OCI-LY1 (cell line): ENCODE data around the gene ZFHX3.

ENCODE experiments used
- H2AFZ ChIP-seq: fragments of 200-600 bp; sonication (generic), shearing (Covaris generic); 2 replicates; pipeline ENCODE4 v1.6.0; 2014; ENCODE audit warnings: antibody characterized with exemption, mild to moderate bottlenecking, low read length
- H3F3A ChIP-seq: fragments of 200-600 bp; sonication (generic), shearing (Covaris generic); 2 replicates; pipeline ENCODE4 v1.6.0; 2014; ENCODE audit warnings: mild to moderate bottlenecking, antibody characterized with exemption, low read length, moderate library complexity; ENCODE audit not compliant: insufficient read depth
- H3K27ac ChIP-seq: fragments of 200-600 bp; sonication (generic); 2 replicates; pipeline ENCODE4 v1.5.1; 2014; ENCODE audit warnings: low read length, mixed run types, mild to moderate bottlenecking, low read depth; ENCODE audit not compliant: poor library complexity, severe bottlenecking
- H3K27me3 ChIP-seq: fragments of 200-600 bp; sonication (generic); 2 replicates; pipeline ENCODE4 v1.6.0; 2014; ENCODE audit warnings: antibody characterized with exemption, mild to moderate bottlenecking, low read length, moderate library complexity; ENCODE audit not compliant: insufficient read depth
- H3K36me3 ChIP-seq: fragments of 200-600 bp; sonication (generic); 2 replicates; pipeline ENCODE4 v1.6.1; 2014; ENCODE audit warnings: mild to moderate bottlenecking, antibody characterized with exemption, low read length, moderate library complexity, mixed read lengths; ENCODE audit not compliant: insufficient read depth
- H3K4me1 ChIP-seq: fragments of 200-600 bp; sonication (generic); 2 replicates; pipeline ENCODE4 v1.5.1; 2014; ENCODE audit warnings: mild to moderate bottlenecking, low read length, moderate library complexity; ENCODE audit not compliant: insufficient read depth, severe bottlenecking
- H3K4me2 ChIP-seq: fragments of 200-600 bp; sonication (generic), shearing (Covaris generic); 2 replicates; pipeline ENCODE4 v1.6.1; 2014; ENCODE audit warnings: low read length
- H3K4me3 ChIP-seq: fragments of 200-600 bp; sonication (generic); 2 replicates; pipeline ENCODE4 v1.5.1; 2014; ENCODE audit warnings: low read length, low read depth, mild to moderate bottlenecking, mixed read lengths; ENCODE audit not compliant: poor library complexity, severe bottlenecking
- H3K79me2 ChIP-seq: fragments of 200-600 bp; shearing (Covaris generic); 2 replicates; pipeline ENCODE4 v1.6.1; 2016; ENCODE audit warnings: mixed run types, low read length, mixed read lengths; ENCODE audit not compliant: insufficient read depth
- H3K9ac ChIP-seq: fragments of 200-600 bp; sonication (generic), shearing (Covaris generic); 2 replicates; pipeline ENCODE4 v1.6.1; 2014; ENCODE audit warnings: mild to moderate bottlenecking, low read length, mixed read lengths
- H3K9me2 ChIP-seq: fragments of 200-600 bp; sonication (generic), shearing (Covaris generic); 2 replicates; pipeline ENCODE4 v1.6.1; 2014; ENCODE audit warnings: low read depth, mild to moderate bottlenecking, low read length, mixed read lengths
- H3K9me3 ChIP-seq: fragments of 200-600 bp; shearing (Covaris generic); 2 replicates; pipeline ENCODE4 v1.6.1; 2014; ENCODE audit warnings: low read length, mixed read lengths
- H4K20me1 ChIP-seq: fragments of 200-600 bp; sonication (generic), shearing (Covaris generic); 2 replicates; pipeline ENCODE4 v1.6.0; 2016; ENCODE audit warnings: mild to moderate bottlenecking, low read length; ENCODE audit not compliant: insufficient read depth
- CTCF ChIP-seq: fragments of 200-600 bp; sonication (generic), shearing (Covaris generic); IDR thresholded peaks from 2 replicates; pipeline ENCODE4 v1.5.1; 2017; ENCODE audit warnings: mild to moderate bottlenecking, antibody characterized with exemption, low read length, moderate library complexity, mixed read lengths
- EZH2 ChIP-seq: fragments of 200-600 bp; sonication (generic), shearing (Covaris generic); IDR thresholded peaks from 2 replicates; pipeline ENCODE4 v1.8.0; 2017; ENCODE audit warnings: borderline replicate concordance, mixed run types, mild to moderate bottlenecking, antibody characterized with exemption, low read length, moderate library complexity, mixed read lengths

The ZFHX3 gene

GRCh38 chr16:72796222-72796621 lies 251.7 kb downstream of the ZFHX3 start:
- H3K9ac ChIP-seq, result no peak overlapping the region
- H2AFZ ChIP-seq, result no peak overlapping the region
- no peaks in the 10 kb centered on the region for H3K27me3 ChIP-seq
- H3K4me1 ChIP-seq, result no peaks in the 10 kb centered on the region
- no peaks in the 10 kb centered on the region for H3K9me2 ChIP-seq
- no peak overlapping the region for H3K27ac ChIP-seq
- H4K20me1 ChIP-seq, result no peaks in the 10 kb centered on the region
- H3K4me2 ChIP-seq, result no peak overlapping the region
- H3F3A ChIP-seq, result no peaks in the 10 kb centered on the region
- no peaks in the 10 kb centered on the region for H3K9me3 ChIP-seq
- H3K36me3 ChIP-seq, result no peaks in the 10 kb centered on the region
- TF ChIP-seq CTCF (no peak), EZH2 (no peak)
- H3K4me3 ChIP-seq, result no peak overlapping the region
- no peaks in the 10 kb centered on the region for H3K79me2 ChIP-seq

- no peaks in the 10 kb centered on the region for H3K36me3 ChIP-seq
- no peak overlapping the region for H2AFZ ChIP-seq
Observed at GRCh38 chr16:72794986-72795385, 252.9 kb downstream of the ZFHX3 start.

GRCh38 chr16:72794319-72794718 lies 253.6 kb downstream of the ZFHX3 start:
- Histone ChIP-seq H3K4me3 (no peak overlapping the region), H3K9me3 (no peaks in the 10 kb centered on the region), H3K4me2 (no peak overlapping the region), H3K4me1 (no peaks in the 10 kb centered on the region), H3K27me3 (no peaks in the 10 kb centered on the region), H4K20me1 (no peaks in the 10 kb centered on the region), H3K9me2 (no peaks in the 10 kb centered on the region), H3F3A (no peaks in the 10 kb centered on the region), H2AFZ (no peak overlapping the region), H3K36me3 (no peaks in the 10 kb centered on the region), H3K9ac (no peak overlapping the region), H3K79me2 (no peaks in the 10 kb centered on the region), H3K27ac (no peak overlapping the region)
- TF ChIP-seq EZH2, result no peak
- no peak for TF ChIP-seq CTCF

More at GRCh38 chr16:72794986-72795385, 252.9 kb downstream of the ZFHX3 start:
- H4K20me1 ChIP-seq, result no peaks in the 10 kb centered on the region
- TF ChIP-seq CTCF (no peak), EZH2 (no peak)
- H3K4me3 ChIP-seq, result no peak overlapping the region
- no peaks in the 10 kb centered on the region for H3K79me2 ChIP-seq
- H3K4me2 ChIP-seq, result no peak overlapping the region
- H3F3A ChIP-seq, result no peaks in the 10 kb centered on the region
- H3K27ac ChIP-seq, result no peak overlapping the region
- no peaks in the 10 kb centered on the region for H3K9me2 ChIP-seq
- H3K9ac ChIP-seq, result no peak overlapping the region
- H3K4me1 ChIP-seq, result no peaks in the 10 kb centered on the region
- no peaks in the 10 kb centered on the region for H3K9me3 ChIP-seq
- no peaks in the 10 kb centered on the region for H3K27me3 ChIP-seq
